ENCODE measurements around the gene CLIC4. TPM values are rescaled to one million over a fixed set of nuclear protein-coding genes. Genes with fewer than 3 reads are reported as not detected.

The CLIC4 gene
- total RNA-seq, 1 experiment from 2014 or later: 169 TPM

DNA sequence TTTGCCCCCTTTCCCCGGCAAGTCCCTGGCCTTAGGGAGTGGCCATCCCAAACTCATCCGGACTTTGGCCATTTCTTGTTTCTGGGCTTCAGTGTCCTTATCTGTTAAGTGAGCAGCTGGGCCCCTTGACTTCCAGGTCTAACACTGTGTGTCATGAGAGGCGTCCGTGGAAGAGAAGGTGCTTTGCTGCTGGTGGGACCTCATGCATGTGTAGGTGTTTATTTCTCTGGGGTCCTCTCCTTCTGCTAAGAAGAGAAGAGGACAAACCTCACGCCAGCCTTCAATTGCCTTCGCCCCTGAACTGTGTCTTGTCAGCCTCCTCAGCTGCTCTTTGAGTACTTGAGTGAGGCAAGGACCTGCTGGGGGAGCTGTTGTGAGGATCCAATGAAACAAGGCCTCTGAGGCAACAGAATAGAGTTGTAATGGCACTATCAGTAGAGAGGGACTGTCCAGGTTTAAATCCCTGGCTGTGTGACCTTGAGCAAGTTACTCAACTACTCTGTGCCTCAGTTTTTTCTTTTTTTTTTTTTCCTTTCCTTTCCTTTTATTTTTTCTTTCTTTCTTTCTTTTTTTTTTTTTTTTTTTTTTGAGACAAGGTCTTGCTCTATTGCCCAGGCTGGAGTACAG lies 112.4 kb downstream of the CLIC4 start:
- no peaks in the 10 kb centered on the region for H3K4me1 ChIP-seq
- H3K27me3 ChIP-seq: peaks cover 5% of the 10 kb centered on the region; the same call in 1 of the 2 replicates
- no peak for DNase-seq

DNA sequence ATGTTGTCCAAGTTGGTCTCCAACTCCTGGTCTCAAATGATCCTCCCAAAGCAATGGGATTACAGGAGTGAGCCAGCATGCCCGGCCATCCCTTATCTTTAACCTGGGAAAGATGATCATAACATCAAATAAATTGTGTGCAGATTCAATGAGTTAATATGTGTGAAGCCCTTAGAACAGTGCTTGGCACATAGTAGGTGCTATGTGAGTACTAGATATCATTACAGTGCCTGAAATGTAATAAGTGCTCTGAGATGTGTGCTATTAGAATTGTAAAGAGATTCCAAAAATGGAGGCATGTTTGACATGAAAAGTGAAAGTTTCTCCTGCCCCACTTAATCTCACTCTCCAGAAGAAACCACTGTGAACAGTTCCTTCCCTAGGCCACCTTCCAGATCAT lies 113.0 kb downstream of the CLIC4 start:
- no peak overlapping the region for H3K4me3 ChIP-seq
- H3K27ac ChIP-seq: no peak overlapping the region
- H3K9me3 ChIP-seq (replicated peaks): no peaks in the 10 kb centered on the region
- H3K36me3 ChIP-seq: no peaks in the 10 kb centered on the region
- no peaks in the 10 kb centered on the region for H3K4me1 ChIP-seq
- H3K27me3 ChIP-seq: peaks cover 5% of the 10 kb centered on the region; the same call in 1 of the 2 replicates
- DNase-seq: no peak

More for the DNA sequence above, 112.4 kb downstream of the CLIC4 start:
- H3K9me3 ChIP-seq (replicated peaks): no peaks in the 10 kb centered on the region
- no peak overlapping the region for H3K27ac ChIP-seq
- no peaks in the 10 kb centered on the region for H3K36me3 ChIP-seq
- no peak overlapping the region for H3K4me3 ChIP-seq

DNA sequence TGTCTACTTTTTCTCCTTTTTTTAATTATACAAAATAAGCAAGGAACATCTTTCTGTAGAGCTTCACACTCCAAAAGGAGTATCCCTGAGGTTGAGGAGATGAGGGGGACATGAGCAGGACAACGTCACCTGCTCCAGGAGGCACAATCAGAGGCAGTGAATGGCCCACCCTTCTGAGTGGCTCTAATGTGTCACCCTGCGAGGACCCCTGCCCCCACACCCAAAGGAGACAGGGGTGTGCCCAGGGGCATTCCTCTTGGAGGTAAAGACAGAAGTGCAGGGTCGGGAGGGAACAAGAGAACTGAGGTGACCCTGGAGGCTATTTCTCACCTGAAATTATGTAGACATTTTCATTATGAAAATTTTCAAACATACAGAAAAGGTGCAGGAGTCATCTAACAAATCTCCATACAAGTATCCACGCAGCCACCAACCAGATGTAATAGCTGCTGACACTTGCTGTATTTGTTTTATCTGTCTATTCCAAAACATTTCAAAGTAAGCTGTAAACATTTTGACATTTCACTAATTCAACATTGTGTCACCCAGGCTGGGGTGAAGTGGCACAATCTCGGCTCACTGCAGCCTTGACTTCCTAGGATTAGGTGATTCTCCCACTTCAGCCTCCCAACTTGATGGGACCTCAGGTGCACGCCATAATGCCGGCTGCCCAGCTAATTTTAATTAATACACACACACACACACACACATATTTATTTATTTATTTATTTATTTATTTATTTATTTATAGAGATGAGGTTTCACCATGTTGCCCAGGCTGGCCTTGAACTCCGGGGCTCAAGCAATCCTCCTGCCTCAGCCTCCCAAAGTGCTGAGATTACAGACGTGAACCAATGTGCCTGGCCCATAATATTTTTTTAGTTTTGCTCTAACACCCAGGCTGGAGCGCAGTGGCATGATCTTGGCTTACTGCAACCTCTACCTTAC lies 114.1 kb downstream of the CLIC4 start:
- Histone ChIP-seq H3K9me3 (replicated peaks) (no peaks in the 10 kb centered on the region), H3K27me3 (peaks cover 5% of the 10 kb centered on the region), H3K4me3 (no peak overlapping the region), H3K27ac (no peak overlapping the region), H3K36me3 (no peaks in the 10 kb centered on the region), H3K4me1 (0 out of 2 replicates have a peak, but pooled peaks cover under 1% of the 10 kb centered on the region)
- no peak for DNase-seq

DNA sequence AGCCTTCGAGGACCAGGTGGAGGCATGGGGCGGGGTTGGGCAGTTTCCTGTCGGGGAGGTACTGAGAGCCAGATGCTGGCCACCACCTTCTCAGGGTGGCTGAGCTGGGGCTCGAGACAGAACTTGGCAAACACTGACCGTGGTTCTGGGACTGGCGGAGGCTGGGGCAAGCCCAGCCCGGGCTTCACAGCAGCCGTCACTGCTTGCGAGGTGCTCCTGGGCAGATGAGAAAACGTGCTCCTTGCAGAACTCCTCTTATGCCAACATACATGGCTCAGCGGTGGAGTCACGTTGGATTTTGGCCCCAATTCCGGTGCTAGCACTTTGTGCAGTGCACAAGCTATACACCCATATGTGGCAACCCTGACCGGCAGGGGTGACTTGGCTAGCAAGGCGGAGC lies 115.6 kb downstream of the CLIC4 start:
- H3K9me3 ChIP-seq (replicated peaks): no peaks in the 10 kb centered on the region
- no peak overlapping the region for H3K27ac ChIP-seq
- 0 out of 2 replicates have a peak, but pooled peaks cover 6% of the 10 kb centered on the region for H3K4me1 ChIP-seq
- H3K4me3 ChIP-seq: no peak overlapping the region
- no peaks in the 10 kb centered on the region for H3K36me3 ChIP-seq
- DNase-seq: no peak
- peaks cover 17% of the 10 kb centered on the region for H3K27me3 ChIP-seq

DNA sequence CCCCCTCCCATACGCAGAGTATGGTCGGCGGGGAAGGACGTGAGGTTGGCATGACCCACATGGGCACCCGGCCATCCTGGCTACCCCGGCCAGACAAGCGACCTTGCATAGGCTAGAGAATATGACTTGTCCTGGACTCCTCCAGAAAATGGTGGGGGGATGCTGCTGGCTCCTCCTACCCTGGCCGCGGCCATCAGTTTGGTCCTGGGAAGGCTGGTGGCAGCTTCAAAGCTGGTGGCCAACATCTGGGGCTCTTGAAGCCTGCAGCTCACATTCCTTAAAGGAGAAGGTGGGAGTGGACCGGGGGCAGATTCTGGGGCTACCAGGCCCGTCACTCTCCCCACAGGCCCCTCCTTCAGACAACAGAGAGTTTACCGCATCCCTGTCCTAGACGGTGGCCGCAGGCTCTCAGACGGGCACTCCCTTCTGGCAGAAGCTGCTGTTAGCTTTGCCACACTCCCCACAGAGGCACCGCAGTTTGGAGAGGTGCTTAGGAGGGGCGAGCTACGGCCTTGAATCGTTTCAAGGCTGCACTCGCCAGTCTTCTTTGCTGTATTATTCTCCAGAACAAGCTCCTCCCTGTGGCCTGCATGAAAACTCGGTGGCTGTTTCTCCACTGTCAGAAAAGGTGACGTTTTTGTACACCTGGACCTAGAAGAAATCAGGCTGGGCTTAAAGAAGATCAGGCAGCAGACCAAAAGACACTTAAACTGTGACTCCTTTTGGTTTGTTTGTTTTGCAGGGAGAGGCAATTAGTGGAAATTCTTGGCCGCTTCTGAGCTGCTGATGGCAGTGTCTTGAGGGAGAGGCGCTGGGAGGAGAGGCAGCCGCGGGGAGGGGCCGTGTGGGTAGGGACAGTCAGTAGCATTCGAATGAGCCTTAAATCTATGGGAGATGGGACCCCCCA lies 116.8 kb downstream of the CLIC4 start:
- H3K36me3 ChIP-seq: no peaks in the 10 kb centered on the region
- 0 out of 2 replicates have a peak, but pooled peaks cover 6% of the 10 kb centered on the region for H3K4me1 ChIP-seq
- DNase-seq: peak in 1 of 2 experiments; percentile 39
- no peaks in the 10 kb centered on the region for H3K9me3 ChIP-seq (replicated peaks)
- peaks cover 19% of the 10 kb centered on the region for H3K27me3 ChIP-seq
- H3K27ac ChIP-seq: no peak overlapping the region
- H3K4me3 ChIP-seq: no peak overlapping the region

DNA sequence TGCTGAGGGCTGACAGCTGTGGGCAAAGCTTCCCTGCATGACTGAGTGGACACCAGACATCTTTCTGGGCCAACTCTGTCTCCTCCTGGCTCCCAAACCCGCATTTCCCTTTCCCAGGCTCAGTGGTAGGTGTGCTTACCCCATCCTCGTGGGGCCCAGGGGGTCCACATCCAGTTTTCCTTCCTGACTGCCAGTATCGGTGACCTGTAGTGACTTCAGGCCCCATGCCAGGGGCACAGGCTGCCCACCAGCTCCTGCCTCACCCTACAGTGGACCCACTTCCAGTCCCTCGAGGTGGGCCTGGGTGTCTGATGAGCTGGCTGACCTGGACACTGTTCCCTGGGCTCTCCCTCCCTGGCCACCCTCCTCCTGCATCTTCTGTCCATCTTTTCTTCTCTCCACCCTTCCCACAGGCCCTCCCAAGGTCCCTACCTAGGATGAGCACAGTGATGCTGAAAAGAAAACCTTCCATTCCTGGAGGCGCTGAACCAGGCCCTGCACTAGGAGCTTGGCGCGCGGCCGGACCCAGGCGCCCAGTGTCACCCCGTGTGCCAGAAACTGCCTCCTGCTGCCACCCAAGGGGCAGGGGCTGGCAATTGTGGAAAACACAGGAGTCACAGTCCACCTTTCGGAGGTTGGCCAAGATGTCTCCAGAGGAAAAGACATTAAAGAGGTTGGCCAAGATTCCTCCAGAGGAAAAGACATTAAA lies 117.7 kb downstream of the CLIC4 start:
- H3K27ac ChIP-seq: no peak overlapping the region
- no peaks in the 10 kb centered on the region for H3K9me3 ChIP-seq (replicated peaks)
- no peak overlapping the region for H3K4me3 ChIP-seq
- 0 out of 2 replicates have a peak, but pooled peaks cover 6% of the 10 kb centered on the region for H3K4me1 ChIP-seq
- DNase-seq: no peak
- H3K36me3 ChIP-seq: no peaks in the 10 kb centered on the region
- H3K27me3 ChIP-seq: peaks cover 27% of the 10 kb centered on the region

DNA sequence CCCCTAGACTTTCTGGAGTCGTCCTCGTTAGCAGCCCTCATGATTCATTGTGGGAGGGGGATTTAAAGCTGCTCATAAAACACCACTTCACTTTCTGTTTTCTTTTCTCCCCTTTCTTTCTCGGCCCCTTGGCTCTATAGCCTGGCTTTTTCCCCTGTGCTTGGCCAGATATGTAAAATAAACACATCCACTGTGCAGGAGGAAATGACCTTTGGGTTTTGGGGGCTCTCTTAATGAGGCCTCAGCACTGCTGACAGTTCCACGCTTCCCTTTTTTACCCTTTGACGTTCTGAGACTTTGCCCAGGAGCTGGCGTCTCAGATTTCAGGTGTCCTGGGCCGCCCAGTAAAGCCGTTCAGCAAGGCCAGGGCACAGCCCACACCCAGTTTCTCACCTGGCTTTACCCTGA lies 119.1 kb downstream of the CLIC4 start:
- no peak overlapping the region for H3K27ac ChIP-seq
- H3K9me3 ChIP-seq (replicated peaks): no peaks in the 10 kb centered on the region
- H3K27me3 ChIP-seq: peaks cover 37% of the 10 kb centered on the region
- 0 out of 2 replicates have a peak, but pooled peaks cover 6% of the 10 kb centered on the region for H3K4me1 ChIP-seq
- DNase-seq: no peak
- H3K4me3 ChIP-seq: no peak overlapping the region
- no peaks in the 10 kb centered on the region for H3K36me3 ChIP-seq

DNA sequence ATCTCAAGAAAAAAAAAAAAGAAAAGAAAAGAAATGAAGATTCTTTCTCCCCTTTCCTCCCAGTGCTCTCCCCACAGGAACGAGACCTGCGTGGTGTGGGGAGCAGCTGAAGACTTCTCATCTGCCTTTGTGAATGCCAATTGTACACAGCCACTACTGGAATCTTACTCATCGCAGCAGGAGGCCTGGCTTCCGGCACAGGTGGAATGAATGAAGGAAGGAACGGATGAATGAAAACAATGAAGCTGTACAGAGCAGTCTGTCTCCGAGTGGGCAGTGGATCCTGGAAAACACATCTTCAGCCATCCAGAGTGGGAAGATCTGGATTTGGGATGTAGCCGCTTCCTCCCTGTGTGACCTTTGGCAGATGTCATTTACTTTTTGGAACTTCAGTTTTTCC lies 119.9 kb downstream of the CLIC4 start:
- Histone ChIP-seq H3K36me3 (no peaks in the 10 kb centered on the region), H3K9me3 (replicated peaks) (no peaks in the 10 kb centered on the region), H3K4me1 (0 out of 2 replicates have a peak, but pooled peaks cover 6% of the 10 kb centered on the region), H3K27ac (no peak overlapping the region), H3K4me3 (no peak overlapping the region), H3K27me3 (peaks cover 43% of the 10 kb centered on the region)
- DNase-seq: peak in 1 of 2 experiments; percentile 22

DNA sequence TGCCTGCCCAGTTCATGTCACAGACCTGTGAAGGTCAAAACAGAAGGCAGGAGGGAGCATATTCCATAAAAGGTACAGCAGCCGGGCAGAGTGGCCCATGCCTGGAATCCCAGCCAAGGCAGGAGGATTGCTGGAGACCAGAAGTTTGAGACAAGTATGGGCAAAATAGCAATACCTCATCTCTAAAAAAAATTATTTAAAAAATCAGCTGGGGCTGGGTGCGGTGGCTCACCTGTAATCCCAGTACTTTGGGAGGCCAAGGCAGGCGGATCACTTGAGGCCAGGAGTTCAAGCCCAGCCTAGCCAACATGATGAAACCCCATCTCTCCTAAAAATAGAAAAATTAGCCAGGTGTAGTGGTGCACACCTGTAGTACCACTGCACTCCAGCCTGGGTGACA lies 120.3 kb downstream of the CLIC4 start:
- Histone ChIP-seq H3K4me1 (0 out of 2 replicates have a peak, but pooled peaks cover 6% of the 10 kb centered on the region), H3K36me3 (no peaks in the 10 kb centered on the region), H3K4me3 (no peak overlapping the region), H3K27ac (no peak overlapping the region), H3K27me3 (peaks cover 46% of the 10 kb centered on the region), H3K9me3 (replicated peaks) (no peaks in the 10 kb centered on the region)
- no peak for DNase-seq

DNA sequence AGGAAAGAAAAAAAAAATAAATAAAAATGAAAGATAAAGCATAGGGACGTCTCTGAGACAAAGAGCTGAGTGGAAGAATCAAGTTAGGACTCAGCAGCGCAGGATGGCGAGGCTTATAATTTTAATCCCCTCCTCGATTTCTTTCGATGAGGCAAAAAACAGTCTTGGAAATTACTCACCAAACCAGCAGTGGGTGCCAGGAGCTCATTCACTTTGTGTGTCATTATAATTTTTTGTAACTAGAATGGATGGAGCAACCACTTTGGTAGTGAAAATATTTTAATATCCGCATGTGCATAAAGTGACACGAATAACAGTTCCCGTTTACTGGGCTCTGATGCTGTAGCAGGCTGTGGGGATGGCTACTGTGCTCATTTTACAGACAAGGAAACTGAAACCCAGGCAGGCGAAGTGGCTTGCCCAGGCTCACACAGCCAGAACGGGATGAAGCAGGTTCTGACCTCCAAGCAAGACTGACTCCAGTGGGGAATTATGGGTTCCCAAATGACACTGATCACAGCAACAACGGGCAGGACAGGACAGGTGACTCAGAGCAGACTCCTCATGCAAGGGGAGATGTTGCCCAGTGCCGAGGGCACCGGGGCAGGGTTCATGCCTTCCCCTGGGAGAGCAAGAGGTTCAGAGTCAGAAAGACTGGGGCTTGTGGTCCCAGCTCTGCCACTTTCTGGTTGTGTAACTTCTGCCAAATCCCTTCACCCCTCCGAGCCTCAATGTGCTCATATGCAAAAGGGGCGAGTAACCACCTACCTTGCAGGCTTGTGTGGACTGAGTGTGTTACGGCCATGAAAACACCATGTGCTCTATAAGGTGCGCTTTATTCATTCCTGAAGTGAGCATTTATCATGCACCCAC lies 121.2 kb downstream of the CLIC4 start:
- no peak overlapping the region for H3K27ac ChIP-seq
- DNase-seq: no peak
- H3K36me3 ChIP-seq: no peaks in the 10 kb centered on the region
- no peak overlapping the region for H3K4me3 ChIP-seq
- H3K4me1 ChIP-seq: 0 out of 2 replicates have a peak, but pooled peaks cover 6% of the 10 kb centered on the region
- no peaks in the 10 kb centered on the region for H3K9me3 ChIP-seq (replicated peaks)
- H3K27me3 ChIP-seq: peaks cover 52% of the 10 kb centered on the region

DNA sequence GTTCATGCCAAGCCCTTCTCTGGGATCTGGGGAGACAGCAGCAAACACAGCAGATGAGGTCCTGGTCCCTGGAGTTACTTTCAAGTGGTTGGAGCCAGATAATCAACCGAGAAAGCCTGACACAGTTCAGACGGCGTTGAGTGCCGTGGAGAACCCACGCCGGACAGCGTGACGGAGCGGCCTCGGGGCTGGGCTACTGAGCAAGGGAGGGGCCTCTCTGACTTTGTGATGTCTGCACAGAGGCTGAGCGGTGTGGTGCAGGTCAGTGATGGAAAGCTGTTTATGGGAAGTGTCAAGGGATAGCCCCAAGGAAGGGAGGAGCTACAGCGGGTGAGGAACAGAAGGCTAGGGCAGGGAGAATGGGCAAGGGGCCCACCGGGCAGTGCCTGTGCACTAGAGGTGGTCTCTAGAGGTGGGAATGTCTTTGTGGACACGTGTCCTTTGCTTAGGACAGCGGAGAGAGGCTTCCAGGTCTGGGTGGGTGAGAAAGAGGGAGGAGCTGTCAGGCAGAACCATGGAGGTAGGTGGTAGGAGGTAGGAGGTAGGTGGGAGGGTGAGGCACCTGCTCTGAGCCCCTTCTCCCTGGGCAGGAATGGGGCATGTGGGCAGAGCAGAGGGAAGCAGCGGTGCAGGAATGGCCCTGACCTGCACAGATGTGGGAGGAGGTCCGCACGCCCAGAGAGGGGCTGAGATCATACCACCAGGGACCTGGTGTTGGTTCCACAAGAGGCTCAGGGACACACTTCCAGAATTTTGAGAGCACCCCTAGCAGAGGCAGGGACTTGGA lies 122.0 kb downstream of the CLIC4 start:
- Histone ChIP-seq H3K36me3 (no peaks in the 10 kb centered on the region), H3K9me3 (replicated peaks) (no peaks in the 10 kb centered on the region)
- DNase-seq: no peak

DNA sequence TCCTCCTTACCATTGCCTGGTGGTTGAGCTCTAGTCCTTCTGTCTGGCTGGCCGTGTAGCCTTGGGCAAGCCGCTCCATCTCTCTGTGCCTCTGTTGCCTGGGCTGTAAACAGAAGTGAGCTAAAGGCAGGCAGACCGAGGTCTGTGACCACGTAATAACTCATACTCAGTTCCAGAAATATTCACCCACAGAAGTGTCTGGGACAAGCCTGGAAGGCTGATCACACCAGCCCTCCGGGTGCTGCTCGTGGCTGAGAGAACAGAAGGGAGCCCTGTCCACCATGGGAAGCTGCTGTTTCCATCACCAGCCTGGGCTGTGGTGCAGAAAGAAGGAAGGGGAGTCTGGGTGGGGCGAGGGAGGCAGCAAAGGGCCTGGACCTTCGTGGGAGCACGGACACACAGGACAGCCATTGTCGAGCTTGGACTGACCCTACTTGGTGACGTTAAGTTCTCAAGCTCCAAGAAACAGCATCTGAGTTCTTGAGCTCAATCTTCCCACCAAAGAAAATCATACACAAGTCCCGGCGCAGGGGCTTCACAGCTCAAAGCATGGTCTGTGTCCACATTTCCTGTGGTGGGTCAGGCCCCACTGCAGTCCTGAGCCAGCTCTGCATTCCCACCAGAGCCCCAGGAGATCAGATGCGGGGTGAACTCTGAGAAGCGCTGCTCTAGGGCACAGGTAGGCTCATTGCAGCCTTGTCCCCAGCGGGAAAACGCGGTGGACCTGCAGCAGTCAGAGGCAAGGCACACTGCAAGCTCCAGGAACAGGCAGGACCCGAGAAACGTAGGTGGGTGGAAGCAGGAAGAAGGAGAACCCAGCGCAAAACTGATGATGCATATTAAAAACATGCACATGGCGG lies 123.0 kb downstream of the CLIC4 start:
- DNase-seq: no peak

More for the DNA sequence above, 122.0 kb downstream of the CLIC4 start:
- no peak overlapping the region for H3K27ac ChIP-seq
- H3K27me3 ChIP-seq: peaks cover 49% of the 10 kb centered on the region
- H3K4me3 ChIP-seq: no peak overlapping the region
- 0 out of 2 replicates have a peak, but pooled peaks cover 6% of the 10 kb centered on the region for H3K4me1 ChIP-seq

More for the DNA sequence above, 123.0 kb downstream of the CLIC4 start:
- H3K27me3 ChIP-seq: peaks cover 49% of the 10 kb centered on the region
- H3K4me3 ChIP-seq: no peak overlapping the region
- H3K27ac ChIP-seq: no peak overlapping the region
- 0 out of 2 replicates have a peak, but pooled peaks cover 6% of the 10 kb centered on the region for H3K4me1 ChIP-seq
- H3K36me3 ChIP-seq: no peaks in the 10 kb centered on the region
- H3K9me3 ChIP-seq (replicated peaks): no peaks in the 10 kb centered on the region

Measured in SJCRH30 (cell line).